HL-60 (cell line): ENCODE measurements around the gene TMPRSS11F.

Experiments
- DNase-seq, 2 experiments: peaks; one replicate each; pipeline ENCODE4 v3.0.0-alpha.2; 2010 to 2020; ENCODE audit warnings: low read depth in 1 of 2, low spot score in 1 of 2
- H3K27ac ChIP-seq: fragments of 250-450 bp; sonication (Bioruptor Pico); replicated peaks from 2 replicates; pipeline ENCODE4 v1.5.1; 2020; ENCODE audit warnings: mild to moderate bottlenecking, moderate library complexity
- H3K27me3 ChIP-seq: fragments of 250-450 bp; sonication (Bioruptor Pico); 2 replicates; pipeline ENCODE4 v1.5.1; 2021; ENCODE audit warnings: mild to moderate bottlenecking, moderate library complexity; ENCODE audit not compliant: insufficient read depth, poor library complexity, severe bottlenecking
- H3K4me3 ChIP-seq: replicated peaks from 2 replicates; pipeline ENCODE4 v1.5.1; 2011; ENCODE audit warnings: mild to moderate bottlenecking, control low read depth, low read length; ENCODE audit not compliant: insufficient read depth
- CTCF ChIP-seq: IDR thresholded peaks from one replicate; pipeline ENCODE4 v1.5.1; 2011; ENCODE audit warnings: low read length, control low read depth, inconsistent platforms; ENCODE audit not compliant: insufficient read depth
- GABPA ChIP-seq: IDR thresholded peaks from 2 replicates; pipeline ENCODE4 v1.6.1; 2012; ENCODE audit warnings: low read depth
- POLR2AphosphoS5 ChIP-seq: IDR thresholded peaks from 2 replicates; pipeline ENCODE4 v1.6.1; 2012; ENCODE audit warnings: low read depth
- REST ChIP-seq: IDR thresholded peaks from 2 replicates; pipeline ENCODE4 v1.6.1; 2012; ENCODE audit warnings: low read depth; ENCODE audit not compliant: insufficient replicate concordance
- SPI1 ChIP-seq: IDR thresholded peaks from 2 replicates; pipeline ENCODE4 v1.6.1; 2012; ENCODE audit warnings: low read depth, mild to moderate bottlenecking, borderline replicate concordance

Gene TMPRSS11F

GRCh38 chr4:68070302-68070701, 59.4 kb downstream of the TMPRSS11F start:
- H3K27ac ChIP-seq = no peak overlapping the region
- H3K4me3 ChIP-seq = no peak overlapping the region
- TF ChIP-seq REST = no peak
- no peak for TF ChIP-seq GABPA
- no peak for TF ChIP-seq SPI1
- no peak for TF ChIP-seq POLR2AphosphoS5
- no peak for TF ChIP-seq CTCF
- H3K27me3 ChIP-seq = no peaks in the 10 kb centered on the region
- DNase-seq = no peak

- Histone ChIP-seq H3K27ac (no peak overlapping the region), H3K27me3 (no peaks in the 10 kb centered on the region), H3K4me3 (no peak overlapping the region)
- TF ChIP-seq CTCF (no peak), SPI1 (no peak), REST (no peak), POLR2AphosphoS5 (no peak)
- no peak for DNase-seq
These were observed 67.2 kb downstream of the TMPRSS11F start for GRCh38 chr4:68062501-68062900.

- DNase-seq = no peak
- H3K27me3 ChIP-seq = no peaks in the 10 kb centered on the region
- no peak overlapping the region for H3K4me3 ChIP-seq
- H3K27ac ChIP-seq = no peak overlapping the region
- TF ChIP-seq CTCF (no peak), SPI1 (no peak), POLR2AphosphoS5 (no peak), GABPA (no peak), REST (no peak)
These were observed 91.4 kb downstream of the TMPRSS11F start for GRCh38 chr4:68038272-68038671.
